ENCODE results near the gene ZNF638. TPM values are rescaled to one million over a fixed set of nuclear protein-coding genes. Genes with fewer than 3 reads are reported as not detected.

ZNF638 gene
- total RNA-seq, 1 experiment from 2014 or later: 108 TPM

DNA sequence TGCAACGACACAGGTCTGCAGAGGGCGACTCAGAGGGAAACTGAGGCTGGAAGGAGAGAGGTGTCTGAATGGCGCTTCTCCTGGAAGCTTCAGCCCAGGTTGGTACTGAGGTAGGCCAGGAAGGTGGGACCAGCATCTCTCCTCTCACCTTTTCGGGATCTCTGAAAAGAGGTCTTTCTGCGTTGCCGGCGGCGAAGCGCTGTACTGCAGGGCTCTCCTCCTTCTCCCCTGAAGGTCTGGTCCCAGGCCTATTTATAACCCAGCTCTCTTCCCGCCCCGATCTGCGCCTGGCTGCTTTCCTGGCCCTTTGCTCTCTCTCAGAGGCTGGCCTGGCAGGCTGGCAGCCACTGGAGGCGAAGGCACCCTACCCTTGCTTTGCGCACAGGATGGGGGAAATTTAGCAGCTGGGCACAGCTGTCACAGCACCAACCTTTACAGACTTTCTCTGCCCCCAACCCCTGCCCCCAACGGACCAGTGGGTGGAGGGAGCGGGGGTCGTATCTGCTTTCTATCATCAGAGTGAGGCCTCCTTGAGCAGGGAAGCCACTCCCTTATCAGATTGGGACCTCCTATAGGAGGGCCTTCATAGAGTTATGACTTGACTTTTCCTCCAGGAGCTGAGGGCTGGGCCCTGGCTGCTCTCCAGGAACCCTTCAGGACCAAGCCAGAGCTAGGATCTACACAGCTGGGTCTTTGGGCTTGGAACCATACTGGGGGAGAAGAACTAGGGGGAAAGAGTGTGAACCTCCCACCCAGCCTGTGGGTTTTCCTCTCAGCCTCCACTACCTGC lies 122.8 kb downstream of the ZNF638 start:
- CTCF ChIA-PET: no interaction called here
- H2AFZ ChIP-seq (ENCODE audit: low read depth, low read length, poor library complexity, severe bottlenecking): no peak overlapping the region

More for the DNA sequence above, 122.8 kb downstream of the ZNF638 start:
- no peak overlapping the region for H3K9ac ChIP-seq (ENCODE audit: low read length)
- no peak overlapping the region for H3K27ac ChIP-seq (ENCODE audit: low read depth, low read length)
- DNase-seq (ENCODE audit: low read depth, low spot score) (no peak), ATAC-seq (0 out of 2 replicates have a peak, but pooled peaks have one; percentile 30)
- H3K4me1 ChIP-seq (ENCODE audit: control insufficient read depth in 1 of 2, insufficient read depth in 2 of 2, low read length in 2 of 2): peaks cover 5 to 16% of the 10 kb centered on the region in 2 experiments; a peak in 3 of 4 replicates
- H3K4me3 ChIP-seq (replicated peaks in 1 of 2; ENCODE audit: low read depth in 1 of 2, low read length in 2 of 2): no peak overlapping the region
- no peaks in the 10 kb centered on the region for H3K36me3 ChIP-seq (ENCODE audit: control insufficient read depth in 1 of 2, insufficient read depth in 2 of 2, low read length in 2 of 2)
- no peaks in the 10 kb centered on the region for H3K9me2 ChIP-seq (ENCODE audit: insufficient read depth)
- no peak for TF ChIP-seq EZH2 (IDR thresholded peaks at IDR 0.05)
- no peak for TF ChIP-seq CEBPB (IDR thresholded peaks at IDR 0.05; ENCODE audit: low read depth)
- TF ChIP-seq, protein P1, sequence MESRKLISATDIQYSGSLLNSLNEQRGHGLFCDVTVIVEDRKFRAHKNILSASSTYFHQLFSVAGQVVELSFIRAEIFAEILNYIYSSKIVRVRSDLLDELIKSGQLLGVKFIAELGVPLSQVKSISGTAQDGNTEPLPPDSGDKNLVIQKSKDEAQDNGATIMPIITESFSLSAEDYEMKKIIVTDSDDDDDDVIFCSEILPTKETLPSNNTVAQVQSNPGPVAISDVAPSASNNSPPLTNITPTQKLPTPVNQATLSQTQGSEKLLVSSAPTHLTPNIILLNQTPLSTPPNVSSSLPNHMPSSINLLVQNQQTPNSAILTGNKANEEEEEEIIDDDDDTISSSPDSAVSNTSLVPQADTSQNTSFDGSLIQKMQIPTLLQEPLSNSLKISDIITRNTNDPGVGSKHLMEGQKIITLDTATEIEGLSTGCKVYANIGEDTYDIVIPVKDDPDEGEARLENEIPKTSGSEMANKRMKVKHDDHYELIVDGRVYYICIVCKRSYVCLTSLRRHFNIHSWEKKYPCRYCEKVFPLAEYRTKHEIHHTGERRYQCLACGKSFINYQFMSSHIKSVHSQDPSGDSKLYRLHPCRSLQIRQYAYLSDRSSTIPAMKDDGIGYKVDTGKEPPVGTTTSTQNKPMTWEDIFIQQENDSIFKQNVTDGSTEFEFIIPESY (IDR thresholded peaks at IDR 0.05; ENCODE audit: extremely low read depth, insufficient replicate concordance, low read length): no peak
- no peak for TF ChIP-seq POLR2A (IDR thresholded peaks at IDR 0.05; ENCODE audit: borderline replicate concordance, extremely low read depth, insufficient read depth, insufficient read length)
- no peaks in the 10 kb centered on the region for H3K9me3 ChIP-seq (ENCODE audit: control insufficient read depth in 1 of 2, insufficient read depth in 1 of 2, low read depth in 1 of 2, low read length in 2 of 2)
- H3K79me2 ChIP-seq (ENCODE audit: insufficient read depth, low read length): no peaks in the 10 kb centered on the region
- BruUV-seq (replicated peaks): no TSS peak
- ChIA-PET POLR2A (no interaction called here), RAD21 (ENCODE audit: low non-redundant PET in 1 of 2, low total read pairs in 2 of 2, uncharacterized antibody in 2 of 2, unreplicated experiment in 2 of 2) (no interaction called here)
- H3K4me2 ChIP-seq (ENCODE audit: low read length): no peak overlapping the region
- no peaks in the 10 kb centered on the region for H3K27me3 ChIP-seq (ENCODE audit: insufficient read depth, low read length)
- intact Hi-C loops (cut with micrococcal nuclease): no loop called here
- no peaks in the 10 kb centered on the region for H4K20me1 ChIP-seq (ENCODE audit: insufficient read depth)
